ENCODE results near the gene STIL.
A peak's percentile ranks its signal among the peaks of the same experiment; 100 is the strongest.
"Not testable (repeated sequence)": the region's sequence is repeated elsewhere in the genome, so short reads cannot be mapped to it uniquely, and the experiment has no call there.

STIL gene
- total RNA-seq: 3.8 to 7.0 (median 5.7) reads per million in 4 donors

DNA sequence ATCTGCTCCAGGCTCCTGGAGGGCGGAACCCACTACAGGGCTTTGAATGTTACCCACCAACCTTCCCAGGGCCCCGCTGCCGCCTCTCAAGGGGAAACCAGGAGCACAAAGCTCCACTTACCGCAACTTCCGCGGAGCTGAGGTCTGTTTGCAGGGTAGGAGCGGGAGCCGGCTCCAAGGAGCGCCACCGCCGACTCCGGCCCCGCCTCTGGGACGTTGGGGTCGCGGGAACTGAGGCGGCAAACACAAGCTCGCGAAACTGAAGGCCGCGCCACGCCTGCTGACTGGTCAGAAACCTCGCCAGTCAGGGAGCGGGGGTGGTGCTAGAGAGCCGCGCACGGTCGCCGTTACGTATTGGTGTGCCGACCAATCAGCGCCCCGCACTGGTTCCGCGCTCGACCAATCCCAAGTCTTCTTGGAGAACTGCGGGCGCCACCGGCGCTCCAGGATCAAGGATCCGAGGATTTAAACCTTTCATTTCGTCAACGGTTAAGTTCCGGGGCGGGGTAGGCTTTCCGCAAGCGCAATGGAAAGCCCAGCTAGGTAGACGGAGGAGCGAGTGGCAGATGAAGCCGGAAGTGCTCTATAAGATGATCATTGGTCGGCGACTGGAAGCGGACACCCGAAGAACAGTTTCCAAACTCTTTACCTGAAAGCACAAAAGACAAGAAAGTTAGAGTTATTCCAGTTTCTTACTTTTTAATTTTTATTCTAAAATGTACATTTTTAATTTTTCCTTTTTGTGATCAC is at the start of gene STIL:
Gene STIL (minus strand): TSS at position 233 of the 750 bp plus-strand sequence. CDS start 3,828 bp downstream, outside the sequence.
- peak; percentile 93 to 100 (median 94) for DNase-seq

DNA sequence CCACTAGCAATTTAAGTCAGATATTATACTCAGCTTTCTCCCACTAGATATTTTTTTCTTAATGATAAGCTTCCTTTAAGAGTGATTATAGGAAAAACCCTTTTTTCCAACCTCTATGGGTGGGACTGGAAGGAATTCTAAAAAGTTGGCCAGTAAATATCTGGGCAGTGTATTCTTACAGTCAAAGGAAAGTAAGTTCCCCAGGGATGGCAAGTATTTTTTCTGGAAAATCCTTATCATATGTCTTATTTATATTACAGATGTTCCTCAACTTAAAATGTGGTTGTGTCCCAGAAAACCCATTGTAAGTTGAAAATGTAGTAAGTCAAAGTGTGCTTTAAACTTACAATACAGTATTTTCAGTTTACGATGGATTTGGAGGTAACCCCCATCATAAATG is 48.9 kb upstream of the STIL start:
- no peak for DNase-seq

DNA sequence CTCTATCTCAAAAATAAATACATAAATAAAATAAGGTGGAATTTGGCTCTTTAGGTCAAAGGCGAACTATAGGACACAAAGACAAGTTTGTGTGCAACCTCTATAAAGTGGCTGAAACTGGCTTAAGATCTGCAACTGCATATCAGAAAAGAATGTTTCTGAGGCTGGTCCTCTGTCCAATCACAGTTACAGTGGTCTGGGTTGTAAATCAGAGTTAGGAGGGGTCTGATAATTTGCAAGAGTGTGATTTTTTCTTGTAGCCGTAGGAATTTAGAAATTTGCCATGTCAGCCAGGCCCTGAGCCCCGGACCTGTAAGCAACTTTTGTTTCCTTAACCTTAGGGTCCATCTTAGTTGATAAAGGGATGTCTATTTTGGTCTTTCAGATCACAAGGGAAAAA is 47.4 kb upstream of the STIL start:
- DNase-seq: no peak

DNA sequence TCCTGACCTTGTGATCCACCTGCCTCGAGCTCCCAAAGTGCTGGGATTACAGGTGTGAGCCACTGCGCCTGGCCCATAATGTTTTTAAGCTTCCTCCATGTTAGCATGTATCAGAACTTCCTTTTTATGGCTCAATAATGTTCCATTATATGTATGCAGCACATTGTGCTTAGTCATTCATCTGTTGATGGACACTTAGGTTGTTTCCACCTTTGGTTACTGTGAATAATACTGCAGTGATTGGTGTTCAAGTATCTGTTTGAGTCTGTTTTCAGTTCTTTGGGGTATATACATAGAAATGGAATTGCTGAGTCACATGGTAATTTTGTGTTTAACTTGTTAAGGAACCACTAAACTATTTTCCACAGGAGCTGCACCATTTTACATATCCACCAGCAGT is 37.4 kb upstream of the STIL start:
- peak in 1 of 5 donors; percentile 64 for DNase-seq

DNA sequence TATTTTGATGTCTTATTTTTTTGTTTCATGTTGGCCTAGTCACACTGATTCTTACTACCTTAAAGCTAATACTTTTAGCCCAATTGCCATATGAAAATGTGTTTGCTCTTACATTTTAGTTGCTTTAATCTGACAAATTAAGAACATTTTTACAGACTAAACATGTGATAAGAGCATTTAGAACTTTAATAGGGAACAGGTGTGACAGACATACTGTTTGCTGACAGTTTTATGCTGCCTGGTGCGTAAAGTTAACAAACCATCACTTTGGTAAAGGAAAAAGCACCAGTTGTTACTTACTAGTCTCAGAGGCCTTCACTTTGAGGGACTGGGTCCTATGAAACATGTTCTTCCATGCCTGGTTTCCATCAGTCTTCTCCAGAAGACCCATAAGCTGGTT is 34.3 kb upstream of the STIL start:
- no peak for DNase-seq

DNA sequence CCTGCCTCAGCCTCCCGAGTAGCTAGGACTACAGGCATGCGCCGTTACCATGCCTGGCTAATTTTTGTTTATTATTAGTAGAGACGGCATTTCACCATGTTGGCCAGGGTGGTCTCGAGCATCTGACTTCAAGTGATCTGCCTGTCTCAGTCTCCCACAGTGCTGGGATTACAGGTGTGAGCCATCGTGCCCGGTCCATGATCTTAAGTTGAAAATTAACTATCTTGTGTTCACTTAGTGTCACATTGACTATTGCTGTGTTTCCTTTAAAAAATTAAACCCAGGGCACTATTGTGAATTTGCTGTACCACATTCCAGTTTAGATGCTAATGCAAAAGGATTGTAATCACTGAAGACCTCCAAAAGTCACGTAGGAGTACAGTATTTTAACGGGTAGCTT is 33.8 kb upstream of the STIL start:
- no peak for DNase-seq

DNA sequence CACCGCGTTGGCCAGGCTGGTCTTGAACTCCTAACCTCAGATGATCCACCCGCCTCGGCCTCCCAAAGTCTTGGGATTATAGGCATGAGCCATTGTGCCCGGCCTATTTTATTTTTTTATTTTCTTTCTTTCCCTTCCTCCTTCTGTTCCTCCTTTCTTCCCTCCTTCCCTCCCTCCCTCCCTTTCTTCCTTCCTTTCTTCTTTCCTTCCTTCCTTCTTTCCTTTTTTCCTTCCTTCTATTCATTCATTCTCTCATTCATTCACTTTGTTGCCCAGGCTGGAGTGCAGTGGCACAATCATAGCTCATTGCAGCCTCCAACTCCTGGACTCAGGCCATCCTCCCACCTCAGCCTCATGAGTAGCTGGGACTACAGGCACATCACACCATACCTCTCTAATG is 33.0 kb upstream of the STIL start:
- not testable (repeated sequence) for DNase-seq

DNA sequence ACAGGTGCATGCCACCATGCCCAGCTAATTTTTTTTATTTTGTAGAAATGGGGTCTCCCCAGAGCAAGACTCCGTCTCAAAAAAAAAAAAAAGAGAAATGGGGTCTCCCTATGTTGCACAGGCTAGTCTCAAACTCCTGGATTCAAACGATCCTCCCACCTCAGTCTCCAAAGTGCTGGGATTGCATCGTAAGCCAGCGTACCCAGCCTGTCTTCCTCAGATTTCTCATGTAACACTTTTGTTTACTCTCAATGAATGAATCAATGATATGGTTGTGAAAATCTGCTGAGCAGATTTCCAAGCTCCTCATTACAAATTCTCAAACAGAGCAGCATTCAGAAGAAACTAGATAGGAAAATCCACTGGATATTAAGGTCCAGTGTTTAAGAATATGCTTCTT is 26.3 kb upstream of the STIL start:
- no peak for DNase-seq

DNA sequence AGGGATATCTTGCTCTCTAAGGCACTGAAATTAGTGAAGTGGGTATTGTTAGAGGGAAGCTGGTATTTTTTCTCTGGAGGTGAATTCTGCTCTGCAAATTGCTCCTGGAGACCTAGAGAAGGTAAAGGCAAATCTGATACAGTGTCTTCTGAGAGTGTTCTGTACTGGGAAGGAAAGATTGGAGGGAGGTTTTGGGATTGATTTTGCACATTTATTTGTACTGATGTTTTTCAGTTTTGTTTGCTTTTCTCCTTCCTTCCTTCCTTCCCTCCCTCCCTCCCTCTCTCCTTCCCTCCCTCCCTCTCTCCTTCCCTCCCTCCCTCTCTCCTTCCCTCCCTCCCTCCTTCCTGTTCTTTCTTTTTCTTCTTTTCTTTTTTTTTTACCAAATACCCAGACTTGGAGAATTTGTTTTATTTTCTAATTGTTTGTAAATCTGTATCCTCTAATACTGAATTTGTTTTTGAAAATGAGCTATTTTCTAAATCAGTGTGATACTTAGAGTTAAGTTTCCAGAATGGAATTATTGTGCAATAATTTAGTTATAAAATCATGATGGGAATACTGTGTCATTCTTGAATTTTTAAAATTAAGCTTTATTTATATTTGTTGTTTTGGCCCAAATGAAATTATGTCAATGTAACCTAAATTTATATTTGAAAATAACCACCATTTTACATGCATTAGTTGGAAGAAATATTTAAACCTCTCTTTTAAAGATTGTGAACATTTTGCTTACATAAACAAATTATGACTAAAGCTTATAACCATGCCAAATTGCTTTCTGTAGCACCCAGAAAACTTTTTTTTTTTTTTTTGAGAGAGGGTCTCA is 24.5 kb upstream of the STIL start:
- no peak for DNase-seq

DNA sequence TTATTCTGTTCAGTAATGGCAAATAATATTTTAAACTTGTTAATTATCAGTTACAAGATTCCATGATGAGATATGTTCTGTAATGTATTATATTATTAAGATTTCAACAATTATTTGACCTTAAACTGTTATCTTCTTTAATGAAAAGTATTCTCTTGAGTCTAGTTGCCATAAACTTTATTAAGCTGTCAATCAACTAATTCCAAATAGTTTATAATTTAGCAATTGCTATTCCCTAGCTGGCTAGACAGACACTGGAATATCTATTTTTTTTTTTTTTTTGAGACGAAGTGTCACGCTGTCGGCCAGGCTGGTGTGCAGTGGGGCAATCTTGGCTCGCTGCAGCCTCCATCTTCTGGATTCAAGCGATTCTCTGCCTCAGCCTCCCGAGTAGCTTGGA is 23.4 kb upstream of the STIL start:
- no peak for DNase-seq

DNA sequence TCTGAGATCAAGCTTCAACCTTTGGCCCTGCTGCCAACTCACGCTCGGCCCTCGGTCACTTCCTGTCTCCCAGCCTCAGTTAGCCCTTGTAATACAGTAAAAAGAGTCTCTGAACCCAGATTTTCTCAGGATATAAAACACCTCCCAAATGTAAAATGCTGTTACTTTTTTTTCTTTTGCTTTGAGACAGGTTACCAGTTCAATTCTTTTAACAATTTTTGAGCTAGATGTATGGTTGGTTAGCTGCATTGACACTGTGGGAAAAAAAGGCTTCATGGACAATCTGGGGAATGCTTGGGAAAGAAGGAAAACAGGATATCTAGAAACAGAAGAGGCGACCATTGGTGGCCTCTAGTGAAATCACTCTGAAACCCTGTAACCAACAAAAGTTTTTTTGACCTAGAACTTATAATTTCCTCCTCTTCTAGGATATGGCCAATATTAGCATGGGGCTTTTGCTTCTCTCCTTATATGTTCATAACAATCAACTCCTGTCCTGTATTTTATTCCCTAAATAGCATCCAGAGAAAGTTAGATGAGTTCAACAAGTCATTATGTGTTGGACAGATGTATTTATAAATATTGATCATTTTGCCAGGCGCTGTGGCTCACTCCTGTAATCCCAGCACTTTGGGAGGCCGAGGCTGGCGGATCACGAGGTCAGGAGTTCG is 21.0 kb upstream of the STIL start:
- no peak for DNase-seq

DNA sequence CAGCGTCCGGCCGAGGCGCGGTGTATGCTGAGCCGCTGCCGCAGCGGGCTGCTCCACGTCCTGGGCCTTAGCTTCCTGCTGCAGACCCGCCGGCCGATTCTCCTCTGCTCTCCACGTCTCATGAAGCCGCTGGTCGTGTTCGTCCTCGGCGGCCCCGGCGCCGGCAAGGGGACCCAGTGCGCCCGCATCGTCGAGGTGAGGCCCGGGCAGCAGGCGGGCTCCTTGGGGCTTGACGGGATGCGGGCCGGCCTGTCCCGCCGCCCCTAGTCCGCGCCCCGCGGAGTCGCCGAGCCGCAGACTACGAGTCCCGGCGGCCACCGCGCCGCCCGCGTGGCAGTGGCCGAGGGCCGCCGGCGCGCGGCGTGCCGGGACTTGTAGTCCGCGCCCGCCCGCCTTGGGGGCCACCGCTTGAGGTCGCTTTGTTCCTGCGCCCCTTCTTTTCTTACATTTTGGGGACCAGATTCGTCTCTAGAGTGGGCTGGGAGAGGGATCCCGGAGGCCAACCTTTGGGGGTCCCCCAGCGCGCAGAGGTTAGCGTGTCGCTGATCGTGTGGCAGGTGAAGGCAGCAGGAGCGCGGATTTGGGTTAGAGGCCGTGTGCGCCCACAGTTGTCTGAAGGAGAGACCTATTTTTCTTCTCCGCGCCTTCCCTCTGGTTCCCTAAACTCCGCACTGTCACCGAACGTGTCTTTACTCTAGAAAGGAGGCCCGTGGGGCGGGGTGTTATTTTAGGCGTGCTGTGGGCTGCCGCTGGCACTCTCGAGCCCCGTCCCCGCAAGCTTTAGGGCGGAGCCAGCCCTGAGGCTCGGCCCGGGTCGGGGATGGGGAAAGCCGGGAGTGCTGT is 20.2 kb upstream of the STIL start:
- DNase-seq: peak; percentile 53 to 78 (median 62)

DNA sequence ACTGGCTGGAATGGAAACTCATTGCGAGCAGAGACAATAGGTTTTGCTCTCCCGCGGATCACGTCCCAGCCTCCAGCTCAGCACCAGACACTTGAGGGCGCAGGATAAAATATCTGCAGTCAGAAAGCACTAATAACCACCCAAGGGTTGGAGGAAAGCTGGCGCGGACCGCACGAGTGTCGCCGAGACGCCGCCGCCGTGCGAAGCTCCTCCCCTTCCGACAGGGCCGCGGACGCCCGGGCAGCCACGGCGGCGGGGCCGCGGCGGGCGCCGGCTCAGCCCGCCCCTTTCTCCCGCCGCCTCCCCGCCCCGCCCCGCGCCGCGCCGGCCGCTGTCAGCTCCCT is 19.6 kb upstream of the STIL start, which contains the start of gene CMPK1:
Gene CMPK1 (plus strand): TSS at position 213 of the 344 bp plus-strand sequence. CDS start 156 bp downstream, outside the sequence.
- peak; percentile 56 to 81 (median 73) for DNase-seq

DNA sequence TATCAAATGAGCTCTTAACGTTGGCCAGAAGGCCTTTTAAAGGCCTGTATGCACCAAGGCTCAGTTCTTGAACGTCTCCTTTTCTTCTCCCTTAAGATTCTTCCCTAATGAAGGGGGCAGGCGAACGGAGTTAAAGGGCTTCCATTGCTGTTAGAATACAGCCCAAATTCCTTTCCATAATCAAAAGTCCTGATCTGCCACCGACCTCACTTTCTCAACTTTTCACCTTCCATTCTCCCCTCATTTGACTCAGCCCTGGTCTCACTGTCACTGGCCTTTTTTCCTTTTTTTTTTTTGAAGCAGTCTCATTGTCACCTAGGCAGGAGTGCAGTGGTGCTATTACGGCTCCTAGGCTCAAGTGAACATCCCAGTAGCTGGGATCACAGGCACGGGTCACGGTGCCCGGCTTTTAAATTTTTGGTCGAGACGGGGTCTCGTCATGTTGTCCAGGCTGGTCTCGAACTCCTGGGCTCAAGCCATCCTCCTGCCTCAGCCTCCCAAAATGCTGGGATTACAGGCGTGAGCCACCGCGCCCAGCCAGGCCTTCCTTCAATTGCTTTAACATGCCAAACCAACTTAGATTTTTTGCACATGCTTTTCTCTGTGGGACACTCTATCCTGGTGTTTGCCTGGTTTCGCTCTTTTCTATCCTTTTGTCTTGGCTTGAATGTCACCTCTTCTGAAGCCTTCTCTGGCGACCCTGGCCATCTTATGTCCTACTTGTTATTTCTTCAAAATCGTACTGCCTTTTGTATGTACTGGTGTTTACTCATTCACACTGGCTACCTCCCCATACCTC is 19.0 kb upstream of the STIL start:
- DNase-seq: no peak

DNA sequence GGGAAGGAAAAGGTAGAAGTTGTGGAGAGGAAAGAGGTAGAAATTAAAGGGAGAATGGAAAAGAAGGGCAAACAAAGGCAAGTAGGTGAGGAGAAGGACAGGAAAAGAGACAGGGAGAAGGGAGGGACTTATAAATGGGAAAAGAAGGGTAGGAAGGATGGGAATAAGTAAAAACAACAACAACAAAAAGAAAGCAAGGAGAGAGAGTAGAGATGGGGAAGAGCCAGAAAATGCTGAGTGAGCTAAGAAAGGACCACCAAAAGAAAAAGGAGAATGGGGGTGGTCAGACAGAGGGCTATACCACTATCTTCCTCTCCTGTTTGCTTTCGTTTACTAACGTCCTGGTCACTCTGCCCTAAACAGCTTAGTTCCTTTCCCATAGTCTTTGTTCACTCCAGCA is 17.9 kb upstream of the STIL start:
- no peak for DNase-seq

DNA sequence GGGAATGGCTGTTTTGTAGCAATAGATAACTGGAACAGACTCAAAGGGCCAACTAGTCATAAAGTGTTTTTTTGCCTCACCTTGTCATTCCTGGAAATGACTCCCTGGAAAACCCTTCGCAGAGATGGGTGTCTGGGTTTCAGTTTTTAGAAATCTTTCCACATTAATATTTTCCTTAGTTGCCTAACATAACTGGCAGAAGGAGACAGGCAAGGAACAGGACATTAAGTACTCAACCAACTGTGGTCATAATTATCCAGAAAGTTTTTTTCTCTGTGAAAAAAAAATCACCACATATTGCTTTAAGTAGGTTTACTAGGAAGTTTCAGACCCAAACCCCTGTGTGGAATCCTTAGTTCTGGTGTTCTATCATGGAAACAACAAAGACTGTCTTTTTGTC is 16.3 kb upstream of the STIL start:
- no peak for DNase-seq

DNA sequence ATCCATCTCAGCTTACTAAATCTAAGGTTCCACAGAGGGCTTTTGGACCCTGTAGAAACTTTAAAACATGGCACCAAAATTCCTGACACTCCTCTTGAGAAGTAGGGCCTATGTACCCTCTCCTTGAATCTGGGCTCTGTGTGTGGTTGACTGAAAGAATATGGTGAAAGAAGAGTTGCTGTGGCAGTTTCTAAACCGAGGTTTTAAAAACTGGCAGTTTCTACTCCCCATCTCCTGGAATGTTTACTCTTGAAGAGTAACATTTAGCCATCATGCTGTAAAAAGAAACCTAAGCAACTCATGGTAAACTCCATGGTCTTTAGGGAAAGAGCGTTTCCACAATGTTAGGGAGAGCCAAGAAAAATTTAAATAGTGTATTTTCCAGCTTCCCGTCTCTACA is 15.0 kb upstream of the STIL start:
- no peak for DNase-seq

DNA sequence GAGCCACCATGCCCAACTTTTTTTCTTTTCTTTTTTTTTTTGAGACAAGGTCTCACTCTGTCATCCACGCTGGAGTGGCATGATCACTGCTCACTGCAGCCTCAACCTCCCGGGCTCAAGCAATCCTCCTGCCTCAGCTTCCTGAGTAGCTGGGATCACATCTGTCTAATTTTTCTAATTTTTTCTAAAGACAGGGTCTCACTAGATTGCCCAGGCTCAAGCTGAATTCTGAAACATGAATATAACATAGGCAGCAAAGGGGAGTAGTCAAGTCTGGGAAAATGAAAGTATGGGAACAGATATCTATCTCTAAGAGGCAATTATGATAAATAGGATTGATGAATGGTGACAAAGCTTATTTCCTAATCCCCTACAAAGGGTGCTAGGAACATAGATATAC is 12.3 kb upstream of the STIL start:
- DNase-seq: no peak

DNA sequence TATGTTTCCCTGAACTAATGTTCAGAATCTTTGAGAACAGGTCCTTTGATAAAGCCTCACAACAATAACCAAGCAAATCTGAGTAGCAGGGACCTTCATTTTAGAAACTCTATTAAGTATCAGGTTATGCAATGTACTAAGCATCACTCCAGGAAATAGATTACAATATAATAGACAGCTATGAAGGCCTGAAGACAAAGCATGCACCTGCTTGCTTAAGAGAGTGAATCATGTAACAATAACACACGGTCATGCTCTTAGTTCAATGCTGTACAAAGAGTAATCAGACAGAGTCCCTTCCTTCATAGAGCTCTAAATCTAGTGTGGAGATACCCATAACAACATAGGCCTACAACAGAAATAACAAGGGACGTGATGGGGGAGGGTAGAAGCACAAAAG is 11.6 kb upstream of the STIL start:
- DNase-seq: no peak

DNA sequence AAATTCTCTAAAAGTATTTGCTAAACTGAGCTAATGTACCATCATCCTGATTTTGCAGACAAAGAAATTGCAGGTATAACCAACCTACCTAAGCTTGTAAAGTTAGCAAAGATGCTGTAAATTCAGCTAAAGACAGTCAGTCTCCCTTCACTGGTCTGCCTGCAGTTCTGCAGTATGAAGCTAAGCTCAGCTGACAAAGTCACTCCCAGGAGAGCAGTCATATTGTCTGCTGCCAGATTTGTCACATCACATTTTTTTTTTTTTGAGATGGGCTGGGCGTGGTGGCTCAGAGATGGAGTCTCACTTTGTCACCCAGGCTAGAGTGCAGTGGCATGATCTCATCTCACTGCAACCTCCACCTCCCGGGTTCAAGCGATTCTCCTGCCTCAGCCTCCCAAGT is 10.7 kb upstream of the STIL start:
- DNase-seq: no peak

DNA sequence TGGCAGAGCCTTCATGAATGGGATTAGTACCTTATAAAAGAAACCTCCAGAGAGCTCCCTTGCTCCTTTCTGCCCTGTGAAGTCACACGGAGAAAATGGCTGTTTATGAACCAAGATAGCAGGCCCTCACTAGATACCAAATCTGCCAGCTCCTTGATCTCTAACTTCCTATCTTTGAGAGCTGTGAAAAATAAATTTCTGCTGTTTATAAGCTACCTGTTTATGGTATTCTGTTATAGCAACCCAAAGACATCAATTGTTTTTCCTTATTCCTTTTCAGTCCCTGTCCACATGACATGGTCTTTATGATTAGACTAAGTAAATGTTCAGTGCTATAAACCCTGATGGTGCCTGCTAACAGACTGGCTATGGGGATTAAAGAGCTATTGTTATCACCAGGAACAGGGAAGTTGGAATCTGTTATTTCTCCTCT is 9.7 kb upstream of the STIL start:
- DNase-seq: no peak

DNA sequence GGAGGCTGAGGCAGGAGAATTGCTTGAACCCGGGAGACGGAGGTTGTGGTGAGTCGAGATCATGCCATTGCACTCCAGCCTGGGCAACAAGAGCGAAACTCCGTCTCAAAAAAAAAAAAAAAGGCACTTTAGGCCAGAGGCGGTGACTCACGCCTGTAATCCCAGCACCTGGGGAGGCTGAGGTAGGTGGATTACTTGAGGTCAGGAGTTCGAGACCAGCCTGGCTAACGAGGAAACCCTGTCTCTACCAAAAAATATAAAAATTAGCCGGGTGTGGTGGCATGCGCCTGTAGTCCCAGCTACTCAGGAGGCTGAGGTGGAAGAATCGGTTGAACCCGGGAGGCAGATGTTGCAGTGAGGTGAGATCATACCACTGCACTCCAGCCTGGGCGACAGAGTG is 6.0 kb upstream of the STIL start:
- DNase-seq: not testable (repeated sequence)

Measured in T-helper 1 cell (primary cell).